Measurements from ENCODE around the gene GNAS-AS1.

Gene GNAS-AS1

GRCh38 chr20:58851969-58852458 is 1.3 kb upstream of the GNAS-AS1 start:
- DNase-seq (ENCODE audit: insufficient read length, low spot score) (no peak), FAIRE-seq (no peak)
- no peak for TF ChIP-seq CTCF (IDR thresholded peaks at IDR 0.05; ENCODE audit: insufficient read depth, missing control alignments)

GRCh38 chr20:58851221-58851968 is 693 bp upstream of the GNAS-AS1 start:
- no peak for DNase-seq (ENCODE audit: insufficient read length, low spot score)
- FAIRE-seq = no peak
- TF ChIP-seq CTCF (IDR thresholded peaks at IDR 0.05; ENCODE audit: insufficient read depth, missing control alignments) = no peak

- no peak for DNase-seq (ENCODE audit: insufficient read length, low spot score)
- FAIRE-seq = no peak
These were observed 3.2 kb downstream of the GNAS-AS1 start for GRCh38 chr20:58847463-58847862.

GRCh38 chr20:58845706-58846105 is 5.0 kb downstream of the GNAS-AS1 start:
- FAIRE-seq (no peak), DNase-seq (ENCODE audit: insufficient read length, low spot score) (no peak)
- no peak for TF ChIP-seq CTCF (IDR thresholded peaks at IDR 0.05; ENCODE audit: insufficient read depth, missing control alignments)

More at GRCh38 chr20:58847463-58847862, 3.2 kb downstream of the GNAS-AS1 start:
- TF ChIP-seq CTCF (IDR thresholded peaks at IDR 0.05; ENCODE audit: insufficient read depth, missing control alignments) = no peak

- no peak for TF ChIP-seq CTCF (IDR thresholded peaks at IDR 0.05; ENCODE audit: insufficient read depth, missing control alignments)
- FAIRE-seq = no peak
- DNase-seq (ENCODE audit: insufficient read length, low spot score) = no peak
These were observed 7.6 kb downstream of the GNAS-AS1 start for GRCh38 chr20:58843128-58843556.

GRCh38 chr20:58842276-58842675 is 8.4 kb downstream of the GNAS-AS1 start:
- FAIRE-seq (no peak), DNase-seq (ENCODE audit: insufficient read length, low spot score) (no peak)
- TF ChIP-seq CTCF (IDR thresholded peaks at IDR 0.05; ENCODE audit: insufficient read depth, missing control alignments) = no peak
